H9 (cell line): Measurements from ENCODE around the gene AKR1E2. TPM values are rescaled to one million over a fixed set of nuclear protein-coding genes. Genes with fewer than 3 reads are reported as not detected.

Experiments
- DNase-seq: peaks from one replicate; pipeline ENCODE4 v3.0.0-alpha.2; 2017
- H2AFZ ChIP-seq: one replicate; pipeline ENCODE4 v1.6.1; 2013; ENCODE audit warnings: mild to moderate bottlenecking, low read length, control low read depth, moderate library complexity
- H2AK5ac ChIP-seq: 2 replicates; pipeline ENCODE4 v1.6.1; 2013; ENCODE audit warnings: low read length, control low read depth, mixed read lengths; ENCODE audit not compliant: insufficient read length
- H2BK120ac ChIP-seq: one replicate; pipeline ENCODE4 v1.6.1; 2013; ENCODE audit warnings: low read depth, mild to moderate bottlenecking, low read length, control low read depth, inconsistent platforms; ENCODE audit not compliant: poor library complexity, severe bottlenecking
- H2BK12ac ChIP-seq: 2 replicates; pipeline ENCODE4 v1.6.1; 2013; ENCODE audit warnings: low read length, control low read depth, mixed read lengths, low read depth; ENCODE audit not compliant: insufficient read length
- H2BK15ac ChIP-seq: 2 replicates; pipeline ENCODE4 v1.6.1; 2013; ENCODE audit warnings: low read depth, low read length, control low read depth
- H2BK20ac ChIP-seq: one replicate; pipeline ENCODE4 v1.6.1; 2013; ENCODE audit warnings: low read depth, mild to moderate bottlenecking, low read length, control low read depth, inconsistent platforms; ENCODE audit not compliant: poor library complexity, severe bottlenecking
- H2BK5ac ChIP-seq: 2 replicates; pipeline ENCODE4 v1.6.1; 2013; ENCODE audit warnings: low read length, control low read depth, mixed read lengths; ENCODE audit not compliant: insufficient read length
- H3K14ac ChIP-seq: 2 replicates; pipeline ENCODE4 v1.6.1; 2013; ENCODE audit warnings: low read length, control low read depth; ENCODE audit not compliant: insufficient read depth
- H3K18ac ChIP-seq: 2 replicates; pipeline ENCODE4 v1.6.1; 2013; ENCODE audit warnings: low read depth, mild to moderate bottlenecking, mixed read lengths, low read length, control low read depth; ENCODE audit not compliant: insufficient read length
- H3K23ac ChIP-seq: 2 replicates; pipeline ENCODE4 v1.6.1; 2013; ENCODE audit warnings: low read length, control low read depth, mixed read lengths, low read depth; ENCODE audit not compliant: insufficient read length
- H3K23me2 ChIP-seq: 2 replicates; pipeline ENCODE4 v1.6.1; 2013; ENCODE audit warnings: low read depth, mild to moderate bottlenecking, mixed read lengths, low read length, control low read depth; ENCODE audit not compliant: insufficient read length, poor library complexity, severe bottlenecking
- H3K27ac ChIP-seq: 2 replicates; pipeline ENCODE4 v1.5.1; 2013; ENCODE audit warnings: low read length, control low read depth, mixed read lengths, low read depth; ENCODE audit not compliant: insufficient read length
- H3K27me3 ChIP-seq: 2 replicates; pipeline ENCODE4 v1.6.1; 2013; ENCODE audit warnings: low read length, control low read depth, inconsistent platforms; ENCODE audit not compliant: insufficient read depth
- H3K4ac ChIP-seq: 2 replicates; pipeline ENCODE4 v1.6.1; 2013; ENCODE audit warnings: low read depth, mild to moderate bottlenecking, control low read depth, inconsistent platforms, low read length, moderate library complexity
- H3K4me1 ChIP-seq: 2 replicates; pipeline ENCODE4 v1.6.1; 2013; ENCODE audit warnings: low read length, control low read depth, inconsistent platforms; ENCODE audit not compliant: insufficient read depth
- H3K4me2 ChIP-seq: 2 replicates; pipeline ENCODE4 v1.6.1; 2013; ENCODE audit warnings: low read length, control low read depth, mixed read lengths; ENCODE audit not compliant: insufficient read length, insufficient read depth
- H3K56ac ChIP-seq: 2 replicates; pipeline ENCODE4 v1.6.1; 2013; ENCODE audit warnings: low read depth, mild to moderate bottlenecking, mixed read lengths, low read length, control low read depth; ENCODE audit not compliant: insufficient read length
- H3K79me1 ChIP-seq: 2 replicates; pipeline ENCODE4 v1.6.1; 2013; ENCODE audit warnings: low read depth, mild to moderate bottlenecking, moderate library complexity, low read length, control low read depth, inconsistent platforms; ENCODE audit not compliant: insufficient read depth, poor library complexity, severe bottlenecking
- H3K79me2 ChIP-seq: 2 replicates; pipeline ENCODE4 v1.6.1; 2013; ENCODE audit warnings: low read length, control low read depth, inconsistent platforms; ENCODE audit not compliant: insufficient read depth
- H3K9ac ChIP-seq: 2 replicates; pipeline ENCODE4 v1.6.1; 2013; ENCODE audit warnings: low read length, control low read depth, mixed read lengths; ENCODE audit not compliant: insufficient read length; ENCODE audit errors: extremely low read depth
- H3K9me3 ChIP-seq: one replicate; pipeline ENCODE4 v1.6.1; 2013; ENCODE audit warnings: low read depth, low read length, inconsistent platforms; ENCODE audit not compliant: control insufficient read depth
- H3T11ph ChIP-seq: one replicate; pipeline ENCODE4 v1.6.1; 2013; ENCODE audit warnings: mild to moderate bottlenecking, low read length, control low read depth, inconsistent platforms
- H4K20me1 ChIP-seq: one replicate; pipeline ENCODE4 v1.6.1; 2013; ENCODE audit not compliant: control insufficient read depth, insufficient read length, insufficient read depth
- H4K5ac ChIP-seq: 2 replicates; pipeline ENCODE4 v1.6.1; 2013; ENCODE audit warnings: low read depth, mild to moderate bottlenecking, mixed read lengths, low read length, control low read depth; ENCODE audit not compliant: insufficient read length
- H4K8ac ChIP-seq: replicated peaks from 2 replicates; pipeline ENCODE4 v1.6.1; 2013; ENCODE audit warnings: low read length, control low read depth, mixed read lengths, low read depth; ENCODE audit not compliant: insufficient read length
- H4K91ac ChIP-seq: 2 replicates; pipeline ENCODE4 v1.6.1; 2013; ENCODE audit warnings: low read depth, mild to moderate bottlenecking, moderate library complexity, mixed read lengths, low read length, control low read depth; ENCODE audit not compliant: insufficient read length
- H3K27ac Mint-ChIP-seq, 3 experiments: 2 replicates in 2 of 3; 3 replicates in 1 of 3; pipeline ENCODE4 v1.8.0; 2020 to 2021; ENCODE audit warnings: mixed read lengths in 3 of 3, mild to moderate bottlenecking in 1 of 3, moderate library complexity in 1 of 3
- H3K27me3 Mint-ChIP-seq: 2 replicates; pipeline ENCODE4 v1.8.0; 2021; ENCODE audit warnings: low read depth, mild to moderate bottlenecking, moderate library complexity, mixed read lengths
- H3K36me3 Mint-ChIP-seq, 3 experiments: 2 replicates in 2 of 3; 3 replicates in 1 of 3; pipeline ENCODE4 v1.8.0; 2020 to 2021; ENCODE audit warnings: low read depth in 3 of 3, mixed read lengths in 3 of 3; ENCODE audit not compliant: insufficient read depth in 1 of 3
- H3K4me1 Mint-ChIP-seq, 2 experiments: 2 replicates each; pipeline ENCODE4 v1.8.0; 2020; ENCODE audit warnings: mixed read lengths in 2 of 2
- H3K4me3 Mint-ChIP-seq, 2 experiments: 2 replicates in 1 of 2; 3 replicates in 1 of 2; pipeline ENCODE4 v1.8.0; 2020 to 2021; ENCODE audit warnings: mild to moderate bottlenecking in 2 of 2, mixed read lengths in 2 of 2, moderate library complexity in 1 of 2
- H3K9me3 Mint-ChIP-seq, 2 experiments: 2 replicates in 1 of 2; 3 replicates in 1 of 2; pipeline ENCODE4 v1.8.0; 2020; ENCODE audit warnings: mild to moderate bottlenecking in 2 of 2, mixed read lengths in 2 of 2, moderate library complexity in 1 of 2
- CTCF ChIP-seq: fragments of 200-600 bp; sonication (generic); conservative IDR thresholded peaks from 3 replicates; pipeline ENCODE4 v1.8.0; 2021; ENCODE audit warnings: antibody characterized with exemption, mild to moderate bottlenecking
- WGBS: extraction: QIAGEN DNeasy Blood & Tissue Kit; methylation state at CpG from one replicate; pipeline ENCODE4 v1.1.7; 2013; ENCODE audit warnings: missing lambda C conversion rate, low lambda C conversion rate, mixed read lengths; ENCODE audit not compliant: insufficient read length; ENCODE audit errors: extremely low coverage; 5-methylcytosine and 5-hydroxymethylcytosine counted together
- total RNA-seq: library from RNA; stranded (reverse); gene quantifications from 2 replicates; pipeline ENCODE4 v1.2.1, GENCODE V29; 2021

Gene AKR1E2
- total RNA-seq, 1 experiment from 2014 or later = 2.2 TPM

GRCh38 chr10:4781955-4782354 lies 44.1 kb upstream of the AKR1E2 start:
- no peaks in the 10 kb centered on the region for H4K20me1 ChIP-seq
- H3K79me1 ChIP-seq = no peaks in the 10 kb centered on the region
- no peaks in the 10 kb centered on the region for H3K4me1 ChIP-seq
- H3K27ac ChIP-seq = no peak overlapping the region
- no peak overlapping the region for H3K4ac ChIP-seq
- Mint-ChIP-seq H3K27me3 (peaks cover 2% of the 10 kb centered on the region; the same call in 1 of the 2 replicates), H3K4me3 (no peak overlapping the region), H3K9me3 (no peaks in the 10 kb centered on the region), H3K27ac (no peak overlapping the region), H3K36me3 (no peaks in the 10 kb centered on the region), H3K4me1 (no peaks in the 10 kb centered on the region)
- DNase-seq = no peak
- H3K18ac ChIP-seq = no peak overlapping the region
- H4K8ac ChIP-seq = no peak overlapping the region
- no peak overlapping the region for H3K23ac ChIP-seq
- TF ChIP-seq CTCF = no peak
- H4K91ac ChIP-seq = no peak overlapping the region
- H2AK5ac ChIP-seq = no peak overlapping the region
- no peaks in the 10 kb centered on the region for H3K23me2 ChIP-seq
- H3K14ac ChIP-seq = no peak overlapping the region
- H3T11ph ChIP-seq = no peak overlapping the region
- no peak overlapping the region for H2BK5ac ChIP-seq
- no peak overlapping the region for H3K56ac ChIP-seq
- H2BK20ac ChIP-seq = no peak overlapping the region
- no peak overlapping the region for H2BK12ac ChIP-seq
- no CpG with 5 or more reads among the region's 3 CpGs for WGBS
- no peaks in the 10 kb centered on the region for H3K9me3 ChIP-seq
- no peak overlapping the region for H4K5ac ChIP-seq
- no peak overlapping the region for H3K4me2 ChIP-seq
- no peaks in the 10 kb centered on the region; the same call in 1 of the 2 replicates for H3K27me3 ChIP-seq
- no peaks in the 10 kb centered on the region for H3K79me2 ChIP-seq
- no peak overlapping the region for H2BK15ac ChIP-seq
- H3K9ac ChIP-seq = no peak overlapping the region
- no peak overlapping the region for H2BK120ac ChIP-seq
- no peak overlapping the region for H2AFZ ChIP-seq
